ENCODE results near the gene VPS29.
"Not testable (repeated sequence)": the region's sequence is repeated elsewhere in the genome, so short reads cannot be mapped to it uniquely, and the experiment has no call there.

DNA sequence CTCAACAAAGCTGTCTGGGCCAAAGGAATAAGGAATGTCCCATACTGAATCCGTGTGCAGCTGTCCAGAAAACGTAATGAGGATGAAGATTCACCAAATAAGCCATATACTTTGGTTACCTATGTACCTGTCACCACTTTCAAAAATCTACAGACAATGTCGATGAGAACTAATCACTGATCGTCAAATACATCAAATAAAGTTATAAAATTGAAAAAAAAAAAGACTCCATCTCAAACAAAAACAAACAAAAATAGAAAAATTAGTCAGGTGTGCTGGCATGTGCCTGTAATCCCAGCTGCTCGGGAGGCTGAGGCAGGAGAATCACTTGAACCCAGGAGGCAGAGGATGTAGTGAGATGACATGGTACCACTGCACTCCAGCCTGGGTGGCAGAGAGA, 40.7 kb downstream of the VPS29 start:
- not testable (repeated sequence) for TF ChIP-seq EP300 (IDR thresholded peaks at IDR 0.05; ENCODE audit: low read length); POLR2AphosphoS5 (IDR thresholded peaks at IDR 0.05; ENCODE audit: control insufficient read depth, insufficient read depth, low read depth, low read length); MTA2 (IDR thresholded peaks at IDR 0.05; ENCODE audit: low read depth); CBFA2T2 (conservative IDR thresholded peaks at IDR 0.05); ZNF583 (CRISPR knock-in tag; IDR thresholded peaks at IDR 0.05); FOXM1 (IDR thresholded peaks at IDR 0.05; ENCODE audit: low read depth); FOXM1 (CRISPR knock-in tag; IDR thresholded peaks at IDR 0.05; ENCODE audit: low read depth); ZKSCAN3 (CRISPR knock-in tag; IDR thresholded peaks at IDR 0.05)
- TF ChIP-seq, protein P1, sequence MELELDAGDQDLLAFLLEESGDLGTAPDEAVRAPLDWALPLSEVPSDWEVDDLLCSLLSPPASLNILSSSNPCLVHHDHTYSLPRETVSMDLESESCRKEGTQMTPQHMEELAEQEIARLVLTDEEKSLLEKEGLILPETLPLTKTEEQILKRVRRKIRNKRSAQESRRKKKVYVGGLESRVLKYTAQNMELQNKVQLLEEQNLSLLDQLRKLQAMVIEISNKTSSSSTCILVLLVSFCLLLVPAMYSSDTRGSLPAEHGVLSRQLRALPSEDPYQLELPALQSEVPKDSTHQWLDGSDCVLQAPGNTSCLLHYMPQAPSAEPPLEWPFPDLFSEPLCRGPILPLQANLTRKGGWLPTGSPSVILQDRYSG (tag; conservative IDR thresholded peaks at IDR 0.05; ENCODE audit: low read depth), result not testable (repeated sequence)

All from K562 (cell line).